IMR-90 (cell line): ENCODE data around the gene RPH3AL. TPM values are rescaled to one million over a fixed set of nuclear protein-coding genes. Genes with fewer than 3 reads are reported as not detected.

Source experiments
- ATAC-seq: fragments of 200-7000 bp; cut with Tn5 transposase; 2 replicates; pipeline ENCODE4 v1.9.1; 2020; ENCODE audit warnings: low read depth, mild to moderate bottlenecking, moderate library complexity
- BruUV-seq: library from RNA; stranded (reverse); fragments of 400-500 nt; replicated peaks from 2 replicates; lab custom pipeline; 2021; lab: Mats Ljungman, UMichigan
- CTCF ChIA-PET: fragments of 300-600 bp; formaldehyde crosslinking; extraction: SDS; loops from one replicate; lab custom pipeline; 2021; ENCODE audit warnings: antibody characterized with exemption; lab: Yijun Ruan, JAX
- POLR2A ChIA-PET: fragments of 300-600 bp; sonication (Branson Sonifier 250); formaldehyde crosslinking; loops from one replicate; lab custom pipeline; 2022; ENCODE audit warnings: antibody characterized with exemption; ENCODE audit not compliant: unreplicated experiment; lab: Charles Lee
- DNase-seq: peaks from one replicate; pipeline ENCODE4 v3.0.0; 2013
- H2AFZ ChIP-seq: replicated peaks from 2 replicates; pipeline ENCODE3; 2013; ENCODE audit warnings: low read length, mild to moderate bottlenecking; ENCODE audit not compliant: poor library complexity
- H2AK5ac ChIP-seq: 2 replicates; pipeline ENCODE4 v1.6.1; 2013; ENCODE audit warnings: low read depth, low read length, inconsistent platforms
- H2AK9ac ChIP-seq: replicated peaks from 2 replicates; pipeline ENCODE3; 2013; ENCODE audit warnings: mild to moderate bottlenecking, low read depth, low read length, moderate library complexity; ENCODE audit not compliant: poor library complexity
- H2BK120ac ChIP-seq: 2 replicates; pipeline ENCODE4 v1.6.1; 2013; ENCODE audit warnings: low read depth, low read length, inconsistent platforms
- H2BK15ac ChIP-seq: 3 replicates; pipeline ENCODE4 v1.6.1; 2013; ENCODE audit warnings: low read depth, low read length, inconsistent platforms
- H2BK20ac ChIP-seq: 2 replicates; pipeline ENCODE4 v1.6.1; 2013; ENCODE audit warnings: low read depth, mild to moderate bottlenecking, inconsistent platforms, low read length, moderate library complexity
- H2BK5ac ChIP-seq: 2 replicates; pipeline ENCODE4 v1.6.1; 2013; ENCODE audit warnings: mild to moderate bottlenecking, low read depth, low read length, inconsistent platforms; ENCODE audit not compliant: poor library complexity, severe bottlenecking
- H3K14ac ChIP-seq: replicated peaks from 2 replicates; pipeline ENCODE4 v1.6.1; 2013; ENCODE audit warnings: low read depth, low read length, inconsistent platforms
- H3K18ac ChIP-seq: 2 replicates; pipeline ENCODE4 v1.6.1; 2013; ENCODE audit warnings: low read depth, low read length, control low read depth
- H3K23ac ChIP-seq: 2 replicates; pipeline ENCODE4 v1.6.1; 2013; ENCODE audit warnings: low read depth, low read length, inconsistent platforms
- H3K27ac ChIP-seq: 2 replicates; pipeline ENCODE4 v1.5.1; 2013; ENCODE audit warnings: mild to moderate bottlenecking, control low read depth, low read length; ENCODE audit not compliant: insufficient read depth
- H3K27me3 ChIP-seq: 2 replicates; pipeline ENCODE4 v1.6.1; 2013; ENCODE audit warnings: low read length; ENCODE audit not compliant: control insufficient read depth, insufficient read depth
- H3K36me3 ChIP-seq: 2 replicates; pipeline ENCODE4 v1.6.1; 2013; ENCODE audit warnings: low read length, mixed read lengths; ENCODE audit not compliant: control insufficient read depth, insufficient read depth
- H3K4ac ChIP-seq: 2 replicates; pipeline ENCODE4 v1.6.1; 2013; ENCODE audit warnings: low read depth, low read length, inconsistent platforms
- H3K4me1 ChIP-seq: 2 replicates; pipeline ENCODE4 v1.6.1; 2013; ENCODE audit warnings: low read length, mixed read lengths; ENCODE audit not compliant: control insufficient read depth, insufficient read depth
- H3K4me2 ChIP-seq: 2 replicates; pipeline ENCODE4 v1.6.1; 2013; ENCODE audit warnings: low read depth, mild to moderate bottlenecking, control low read depth, low read length, moderate library complexity
- H3K4me3 ChIP-seq: 2 replicates; pipeline ENCODE4 v1.5.1; 2013; ENCODE audit warnings: low read depth, mild to moderate bottlenecking, control low read depth, low read length, moderate library complexity; ENCODE audit not compliant: insufficient read depth
- H3K56ac ChIP-seq: 2 replicates; pipeline ENCODE4 v1.6.1; 2013; ENCODE audit warnings: low read length, inconsistent platforms; ENCODE audit not compliant: insufficient read depth; ENCODE audit errors: extremely low read depth
- H3K79me1 ChIP-seq, 2 experiments: 2 replicates each; pipeline ENCODE4 v1.6.1; 2013; ENCODE audit warnings: low read length in 2 of 2, inconsistent platforms in 1 of 2, low read depth in 1 of 2
- H3K9ac ChIP-seq: 2 replicates; pipeline ENCODE4 v1.6.1; 2013; ENCODE audit warnings: low read depth, low read length, control low read depth
- H3K9me1 ChIP-seq: 2 replicates; pipeline ENCODE4 v1.6.1; 2013; ENCODE audit warnings: low read length, inconsistent platforms; ENCODE audit not compliant: insufficient read depth
- H3K9me3 ChIP-seq: 2 replicates; pipeline ENCODE4 v1.6.1; 2013; ENCODE audit warnings: low read length; ENCODE audit not compliant: control insufficient read depth, insufficient read depth
- H4K20me1 ChIP-seq: 2 replicates; pipeline ENCODE4 v1.6.1; 2013; ENCODE audit warnings: low read length, inconsistent platforms; ENCODE audit not compliant: insufficient read depth
- H4K5ac ChIP-seq: 2 replicates; pipeline ENCODE4 v1.6.1; 2013; ENCODE audit warnings: mild to moderate bottlenecking, low read depth, low read length, control low read depth
- H4K8ac ChIP-seq, 2 experiments: 2 replicates each; pipeline ENCODE4 v1.6.1; 2013; ENCODE audit warnings: low read depth in 2 of 2, low read length in 2 of 2, control low read depth in 1 of 2, inconsistent platforms in 1 of 2
- H4K91ac ChIP-seq: 2 replicates; pipeline ENCODE4 v1.6.1; 2013; ENCODE audit warnings: low read depth, low read length, inconsistent platforms; ENCODE audit not compliant: insufficient read depth
- BHLHE40 ChIP-seq: fragments of 150-350 bp; IDR thresholded peaks from 2 replicates; pipeline ENCODE4 v1.6.1; 2016; ENCODE audit warnings: mild to moderate bottlenecking, low read depth, low read length
- CEBPB ChIP-seq: IDR thresholded peaks from 2 replicates; pipeline ENCODE4 v1.6.1; 2012; ENCODE audit warnings: low read depth, low read length, improper control_type of control experiment
- CTCF ChIP-seq: conservative IDR thresholded peaks from 2 replicates; pipeline ENCODE4 v1.5.1; 2012; ENCODE audit warnings: mild to moderate bottlenecking, low read depth, low read length, improper control_type of control experiment
- MAZ ChIP-seq: IDR thresholded peaks from 2 replicates; pipeline ENCODE4 v1.6.1; 2012; ENCODE audit warnings: low read depth, mild to moderate bottlenecking, low read length, improper control_type of control experiment, moderate library complexity, borderline replicate concordance
- MXI1 ChIP-seq: IDR thresholded peaks from 2 replicates; pipeline ENCODE4 v1.6.1; 2012; ENCODE audit warnings: low read depth, mild to moderate bottlenecking, low read length, moderate library complexity, borderline replicate concordance
- POLR2A ChIP-seq: IDR thresholded peaks from 2 replicates; pipeline ENCODE4 v1.6.1; 2012; ENCODE audit warnings: mild to moderate bottlenecking, low read depth, low read length
- USF2 ChIP-seq: fragments of 150-350 bp; IDR thresholded peaks from 2 replicates; pipeline ENCODE4 v1.6.1; 2017; ENCODE audit warnings: mild to moderate bottlenecking, antibody characterized with exemption, low read length, low read depth
- WGBS, 2 experiments: methylation state at CpG; one replicate each; pipeline versions ENCODE4 v1.1.5 to v1.1.7; 2013; ENCODE audit warnings: missing lambda C conversion rate in 2 of 2; ENCODE audit not compliant: insufficient read length in 1 of 2; ENCODE audit errors: extremely low coverage in 2 of 2; 5-methylcytosine and 5-hydroxymethylcytosine counted together
- dilution Hi-C: fragments of 300-500 bp; cut with HindIII; formaldehyde crosslinking; loops from one replicate; pipeline ENCODE4 v1.14.3; 2018; ENCODE audit warnings: low sequenced_read_pairs; ENCODE audit not compliant: unreplicated experiment
- in situ Hi-C: fragments of 300-500 bp; cut with MboI; formaldehyde crosslinking; loops from 3 replicates; pipeline ENCODE4 v1.14.3; 2019; ENCODE audit warnings: low sequenced_read_pairs, inconsistent platforms, mixed read lengths
- intact Hi-C: fragments of 100-400 bp; cut with micrococcal nuclease; formaldehyde crosslinking; loops from 2 replicates; pipeline ENCODE4 v1.10.0; 2022
- polyA plus RNA-seq, 3 experiments: library from polyadenylated mRNA; depleted of rRNA; stranded (reverse); fragments of >200 nt; gene quantifications; 2 replicates each; pipeline ENCODE4 v1.2.3, GENCODE V29; 2012; ENCODE audit warnings: low replicate concordance in 1 of 3
- total RNA-seq: library from RNA; depleted of rRNA; stranded (reverse); fragments of >200 nt; gene quantifications from 2 replicates; pipeline ENCODE4 v1.2.3, GENCODE V29; 2012

The RPH3AL gene
- total and polyA plus RNA-seq, 2 of the 4 experiments (the other 2 are of a cell fraction), result 1.8 to 2.5 TPM

GRCh38 chr17:274902-275301, 77.7 kb downstream of the RPH3AL start:
- intact Hi-C loops (no loop called here), dilution Hi-C loops (no loop called here), in situ Hi-C loops (loop anchor here (5.0 kb wide), 1 partner anchor 78 kb away; no protein-coding TSS in a partner anchor)
- no peak overlapping the region for H2BK5ac ChIP-seq
- peaks cover 10% of the 10 kb centered on the region for H3K27me3 ChIP-seq
- no peaks in the 10 kb centered on the region for H4K20me1 ChIP-seq
- H4K5ac ChIP-seq, result no peak overlapping the region
- no peak for TF ChIP-seq CEBPB
- no peak for TF ChIP-seq CTCF
- no peak for TF ChIP-seq USF2
- TF ChIP-seq POLR2A, result no peak
- TF ChIP-seq BHLHE40, result no peak
- no peak for TF ChIP-seq MXI1
- TF ChIP-seq MAZ, result no peak
- DNase-seq (no peak), ATAC-seq (no peak)
- no peaks in the 10 kb centered on the region for H3K36me3 ChIP-seq
- H3K9me1 ChIP-seq, result no peaks in the 10 kb centered on the region
- H4K91ac ChIP-seq, result no peak overlapping the region
- no CpG with 5 or more reads among the region's 5 CpGs for WGBS, 2 experiments
- H2AK9ac ChIP-seq, result no peak overlapping the region
- H3K4me2 ChIP-seq, result no peak overlapping the region
- no peak overlapping the region for H3K4ac ChIP-seq
- H3K9ac ChIP-seq, result no peak overlapping the region
- CTCF ChIA-PET, result no interaction called here
- POLR2A ChIA-PET, result no interaction called here
- H3K9me3 ChIP-seq, result peaks cover 3% of the 10 kb centered on the region; the same call in 1 of the 2 replicates
- H3K18ac ChIP-seq, result no peak overlapping the region
- no peak overlapping the region for H3K56ac ChIP-seq
- no peak overlapping the region for H4K8ac ChIP-seq
- no peaks in the 10 kb centered on the region for H3K4me1 ChIP-seq
- H3K14ac ChIP-seq, result no peak overlapping the region
- no peak overlapping the region for H3K27ac ChIP-seq
- no peak overlapping the region for H2BK15ac ChIP-seq
- H3K4me3 ChIP-seq, result no peak overlapping the region
- H2BK120ac ChIP-seq, result no peak overlapping the region
- H3K23ac ChIP-seq, result no peak overlapping the region
- H2AFZ ChIP-seq, result no peak overlapping the region
- no peak overlapping the region for H2AK5ac ChIP-seq
- no peaks in the 10 kb centered on the region for H3K79me1 ChIP-seq
- BruUV-seq, result no TSS peak
- H2BK20ac ChIP-seq, result no peak overlapping the region
